Stomach smooth muscle (tissue), 2 donors: ENCODE measurements around the gene FNTB.
A peak's percentile ranks its signal among the peaks of the same experiment; 100 is the strongest.

Source experiments
- H3K27ac ChIP-seq: one replicate; pipeline ENCODE4 v1.7.0; 2013; ENCODE audit warnings: mild to moderate bottlenecking, low read length, inconsistent platforms
- H3K27me3 ChIP-seq, 2 donors: one replicate each; pipeline ENCODE4 v1.7.0; 2013; ENCODE audit warnings: low read length in 2 of 2; ENCODE audit not compliant: insufficient read depth in 2 of 2, control insufficient read depth in 1 of 2
- H3K36me3 ChIP-seq, 2 donors: one replicate each; pipeline ENCODE4 v1.7.0; 2013; ENCODE audit warnings: low read length in 2 of 2; ENCODE audit not compliant: control insufficient read depth in 2 of 2, insufficient read depth in 2 of 2
- H3K4me1 ChIP-seq: one replicate; pipeline ENCODE4 v1.7.0; 2013; ENCODE audit warnings: low read length; ENCODE audit not compliant: control insufficient read depth, insufficient read depth
- H3K4me3 ChIP-seq, 2 donors: one replicate each; pipeline ENCODE4 v1.7.0; 2013; ENCODE audit warnings: low read length in 2 of 2
- H3K9ac ChIP-seq, 2 donors: one replicate each; pipeline ENCODE4 v1.7.0; 2013; ENCODE audit warnings: low read length in 2 of 2, mild to moderate bottlenecking in 1 of 2
- H3K9me3 ChIP-seq, 2 donors: one replicate each; pipeline ENCODE4 v1.7.0; 2013; ENCODE audit warnings: low read length in 2 of 2; ENCODE audit not compliant: control insufficient read depth in 2 of 2
- donor health status: healthy.
- donor health status: Pancreatic carcinoma.

The FNTB gene, protein sequence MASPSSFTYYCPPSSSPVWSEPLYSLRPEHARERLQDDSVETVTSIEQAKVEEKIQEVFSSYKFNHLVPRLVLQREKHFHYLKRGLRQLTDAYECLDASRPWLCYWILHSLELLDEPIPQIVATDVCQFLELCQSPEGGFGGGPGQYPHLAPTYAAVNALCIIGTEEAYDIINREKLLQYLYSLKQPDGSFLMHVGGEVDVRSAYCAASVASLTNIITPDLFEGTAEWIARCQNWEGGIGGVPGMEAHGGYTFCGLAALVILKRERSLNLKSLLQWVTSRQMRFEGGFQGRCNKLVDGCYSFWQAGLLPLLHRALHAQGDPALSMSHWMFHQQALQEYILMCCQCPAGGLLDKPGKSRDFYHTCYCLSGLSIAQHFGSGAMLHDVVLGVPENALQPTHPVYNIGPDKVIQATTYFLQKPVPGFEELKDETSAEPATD

DNA sequence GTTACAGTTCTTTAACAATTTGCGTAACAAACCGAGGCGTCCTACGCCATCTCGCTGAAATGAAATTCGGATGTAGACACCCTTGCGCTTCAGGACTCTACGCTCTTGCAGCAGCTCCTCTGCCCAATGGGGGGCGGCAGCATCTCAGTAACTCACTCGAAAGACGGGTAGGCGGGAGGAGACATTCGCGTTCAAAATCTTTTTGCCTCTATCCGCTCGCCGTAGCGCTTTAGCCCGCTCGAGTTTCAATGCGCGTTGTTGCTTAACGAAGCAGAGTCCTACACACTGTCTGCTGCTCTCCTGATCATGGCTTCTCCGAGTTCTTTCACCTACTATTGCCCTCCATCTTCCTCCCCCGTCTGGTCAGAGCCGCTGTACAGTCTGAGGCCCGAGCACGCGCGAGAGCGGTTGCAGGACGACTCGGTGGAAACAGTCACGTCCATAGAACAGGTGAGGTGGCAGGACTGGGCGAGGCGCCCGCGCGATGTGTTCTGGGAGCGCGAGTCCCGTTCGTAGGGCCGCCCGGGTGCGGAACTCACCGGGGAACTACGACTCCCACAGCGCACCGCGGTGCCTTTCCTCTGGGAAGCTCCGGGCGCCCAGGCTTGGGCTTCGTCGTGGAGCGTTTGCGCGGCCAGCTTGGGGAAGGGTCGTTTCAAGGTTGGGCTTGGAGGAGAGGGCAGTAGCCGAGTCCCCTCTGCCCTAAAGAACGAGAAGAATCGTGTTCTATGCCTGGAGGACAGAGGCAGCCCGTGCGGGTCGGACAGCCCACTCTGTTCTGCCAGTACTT, at the start of gene FNTB:
Gene FNTB, plus strand, starts transcription at position 248 of the 790 bp plus-strand sequence. Its CDS starts 59 bp downstream, at position 307.
- Histone ChIP-seq H3K27me3 (peaks cover 0 to 2% of the 10 kb centered on the region in 2 donors), H3K9ac (peak within 1 kb of the TSS; percentile 79 to 84), H3K9me3 (no peaks in the 10 kb centered on the region), H3K36me3 (no peaks in the 10 kb centered on the region), H3K27ac (peak within 1 kb of the TSS; percentile 64), H3K4me1 (peaks cover 16% of the 10 kb centered on the region), H3K4me3 (peak within 1 kb of the TSS; percentile 98 to 99)

GRCh38 chr14:64937171-64937820, 49.4 kb upstream of the FNTB start:
- Histone ChIP-seq H3K9ac (no peak overlapping the region), H3K4me3 (no peak overlapping the region), H3K36me3 (peaks cover 10 to 12% of the 10 kb centered on the region in 2 donors), H3K9me3 (no peaks in the 10 kb centered on the region), H3K27ac (no peak overlapping the region), H3K27me3 (no peaks in the 10 kb centered on the region), H3K4me1 (no peaks in the 10 kb centered on the region)

- Histone ChIP-seq H3K9me3 (no peaks in the 10 kb centered on the region), H3K27ac (no peak overlapping the region), H3K36me3 (peaks cover 9 to 15% of the 10 kb centered on the region in 2 donors), H3K27me3 (no peaks in the 10 kb centered on the region), H3K4me1 (no peaks in the 10 kb centered on the region), H3K4me3 (no peak overlapping the region), H3K9ac (no peak overlapping the region)
Measured at GRCh38 chr14:64937821-64938193, 48.9 kb upstream of the FNTB start.

DNA sequence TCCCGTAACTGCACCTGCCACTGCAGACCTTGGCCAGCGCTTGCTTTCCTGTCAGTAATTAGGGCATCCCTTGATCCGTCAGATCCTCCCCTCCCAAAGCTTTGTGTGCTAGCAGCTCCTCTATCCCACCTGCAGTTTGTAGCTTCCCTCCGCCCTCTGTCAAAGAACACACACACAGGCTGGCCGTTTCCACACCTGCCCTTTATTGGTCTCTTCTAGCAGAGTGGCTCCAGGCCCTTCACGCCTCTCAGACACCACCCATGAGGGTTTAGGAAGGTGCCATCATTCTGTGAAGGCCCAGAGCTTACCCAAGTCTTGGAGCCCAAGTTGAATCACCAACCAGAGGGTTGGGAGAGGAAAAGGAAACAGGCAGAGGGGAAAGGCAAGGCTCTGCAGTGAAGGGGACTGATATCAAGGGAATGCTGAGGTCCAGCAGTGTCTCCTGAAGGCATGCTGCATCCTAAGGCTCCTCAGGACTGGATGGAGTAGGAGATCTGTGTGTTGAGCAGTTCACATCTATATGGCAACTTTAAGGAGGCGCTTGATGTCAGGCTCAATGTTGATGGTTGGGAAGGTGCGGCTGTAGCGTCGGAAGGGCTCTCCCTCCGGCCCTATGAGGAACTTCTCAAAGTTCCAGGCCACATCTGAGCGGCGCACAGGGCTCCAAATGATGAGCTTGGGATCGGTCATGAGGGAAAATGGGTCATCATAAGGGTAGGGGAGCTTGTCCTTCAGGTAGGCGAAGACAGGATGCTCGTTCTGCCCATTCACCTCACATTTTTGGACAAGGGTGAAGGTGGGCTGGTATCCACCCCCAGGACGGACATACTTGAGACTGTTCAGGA, 47.5 kb upstream of the FNTB start:
- Histone ChIP-seq H3K36me3 (peaks cover 9 to 24% of the 10 kb centered on the region in 2 donors), H3K4me3 (no peak overlapping the region), H3K9ac (no peak overlapping the region), H3K9me3 (no peaks in the 10 kb centered on the region), H3K27me3 (no peaks in the 10 kb centered on the region), H3K4me1 (no peaks in the 10 kb centered on the region), H3K27ac (no peak overlapping the region)

- no peak overlapping the region for H3K4me3 ChIP-seq
- no peaks in the 10 kb centered on the region for H3K27me3 ChIP-seq
- H3K27ac ChIP-seq: no peak overlapping the region
- peaks cover 9 to 26% of the 10 kb centered on the region in 2 donors for H3K36me3 ChIP-seq
- H3K4me1 ChIP-seq: no peaks in the 10 kb centered on the region
- no peak overlapping the region for H3K9ac ChIP-seq
- no peaks in the 10 kb centered on the region for H3K9me3 ChIP-seq
Measured at GRCh38 chr14:64939817-64940190, 46.9 kb upstream of the FNTB start.

GRCh38 chr14:64940336-64940910, 46.3 kb upstream of the FNTB start:
- H3K9me3 ChIP-seq: no peaks in the 10 kb centered on the region
- H3K4me3 ChIP-seq: no peak overlapping the region
- H3K36me3 ChIP-seq: peaks cover 9 to 27% of the 10 kb centered on the region in 2 donors
- no peak overlapping the region for H3K27ac ChIP-seq
- H3K9ac ChIP-seq: peak overlapping the region in 1 of 2 donors; percentile 36
- H3K4me1 ChIP-seq: no peaks in the 10 kb centered on the region
- no peaks in the 10 kb centered on the region for H3K27me3 ChIP-seq

GRCh38 chr14:64942531-64943111, 44.1 kb upstream of the FNTB start, which contains the start of gene GPX2:
Gene GPX2 (minus strand): TSS chr14:64942745. CDS start chr14:64942726, 19 bp downstream.
- Histone ChIP-seq H3K4me1 (no peaks in the 10 kb centered on the region), H3K9me3 (no peaks in the 10 kb centered on the region), H3K4me3 (no peak within 1 kb of the TSS), H3K9ac (no peak within 1 kb of the TSS), H3K36me3 (peaks cover 9 to 31% of the 10 kb centered on the region in 2 donors), H3K27me3 (no peaks in the 10 kb centered on the region), H3K27ac (no peak within 1 kb of the TSS)

GRCh38 chr14:64943556-64943955, 43.1 kb upstream of the FNTB start:
- peaks cover 9 to 29% of the 10 kb centered on the region in 2 donors for H3K36me3 ChIP-seq
- no peak overlapping the region for H3K9ac ChIP-seq
- no peaks in the 10 kb centered on the region for H3K4me1 ChIP-seq
- H3K9me3 ChIP-seq: no peaks in the 10 kb centered on the region
- no peak overlapping the region for H3K27ac ChIP-seq
- no peak overlapping the region for H3K4me3 ChIP-seq
- no peaks in the 10 kb centered on the region for H3K27me3 ChIP-seq

DNA sequence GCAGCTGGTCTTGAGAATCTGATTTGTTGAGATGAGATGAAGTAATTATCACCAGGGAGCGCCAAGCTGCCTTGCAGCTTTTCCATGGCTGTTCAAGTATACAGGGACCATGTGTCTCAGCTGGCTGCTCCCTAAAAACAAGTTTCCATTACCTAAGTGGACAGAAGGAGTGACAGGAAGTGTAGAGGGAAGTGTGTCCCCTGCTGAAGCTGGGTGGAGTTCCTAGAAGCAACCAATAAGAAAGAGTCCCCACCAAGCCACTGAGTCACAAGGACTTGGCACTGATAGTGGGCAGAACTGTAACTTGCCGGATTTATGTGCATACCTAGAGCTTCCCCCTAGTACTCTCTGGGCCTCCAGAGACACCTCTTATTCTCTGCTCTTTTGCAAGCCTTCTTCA, 42.7 kb upstream of the FNTB start:
- no peaks in the 10 kb centered on the region for H3K27me3 ChIP-seq
- no peak overlapping the region for H3K4me3 ChIP-seq
- no peaks in the 10 kb centered on the region for H3K9me3 ChIP-seq
- no peak overlapping the region for H3K9ac ChIP-seq
- H3K4me1 ChIP-seq: no peaks in the 10 kb centered on the region
- H3K36me3 ChIP-seq: peaks cover 9 to 29% of the 10 kb centered on the region in 2 donors
- no peak overlapping the region for H3K27ac ChIP-seq
